ENCODE results near the gene TAS2R1.
"Not testable (repeated sequence)": the region's sequence is repeated elsewhere in the genome, so short reads cannot be mapped to it uniquely, and the experiment has no call there.

The TAS2R1 gene

DNA sequence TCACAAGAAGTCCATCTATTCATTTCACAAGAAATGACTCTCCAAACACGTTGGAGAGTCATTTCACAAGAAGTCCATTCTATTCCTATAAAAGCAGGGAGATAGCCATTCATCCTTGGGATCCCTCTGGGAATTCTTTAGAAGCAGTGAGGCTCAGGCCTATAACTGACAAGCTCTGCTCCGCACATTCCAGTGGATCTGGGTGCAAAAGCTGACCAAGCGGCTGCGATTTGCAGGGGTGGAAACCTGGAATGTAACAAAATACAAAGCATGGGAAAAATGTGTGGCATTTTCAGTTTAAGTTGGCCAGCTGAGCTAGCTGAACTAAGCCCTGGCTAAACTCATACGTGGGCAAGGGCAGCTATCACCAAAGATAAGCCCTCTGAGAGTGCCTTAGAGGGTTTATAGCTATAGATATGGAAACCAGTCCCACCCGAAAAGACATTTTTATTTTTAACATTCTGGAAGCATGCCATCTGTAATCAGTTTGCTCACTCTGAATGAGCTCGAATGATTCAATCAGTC lies 8.7 kb downstream of the TAS2R1 start:
- DNase-seq, result no peak

DNA sequence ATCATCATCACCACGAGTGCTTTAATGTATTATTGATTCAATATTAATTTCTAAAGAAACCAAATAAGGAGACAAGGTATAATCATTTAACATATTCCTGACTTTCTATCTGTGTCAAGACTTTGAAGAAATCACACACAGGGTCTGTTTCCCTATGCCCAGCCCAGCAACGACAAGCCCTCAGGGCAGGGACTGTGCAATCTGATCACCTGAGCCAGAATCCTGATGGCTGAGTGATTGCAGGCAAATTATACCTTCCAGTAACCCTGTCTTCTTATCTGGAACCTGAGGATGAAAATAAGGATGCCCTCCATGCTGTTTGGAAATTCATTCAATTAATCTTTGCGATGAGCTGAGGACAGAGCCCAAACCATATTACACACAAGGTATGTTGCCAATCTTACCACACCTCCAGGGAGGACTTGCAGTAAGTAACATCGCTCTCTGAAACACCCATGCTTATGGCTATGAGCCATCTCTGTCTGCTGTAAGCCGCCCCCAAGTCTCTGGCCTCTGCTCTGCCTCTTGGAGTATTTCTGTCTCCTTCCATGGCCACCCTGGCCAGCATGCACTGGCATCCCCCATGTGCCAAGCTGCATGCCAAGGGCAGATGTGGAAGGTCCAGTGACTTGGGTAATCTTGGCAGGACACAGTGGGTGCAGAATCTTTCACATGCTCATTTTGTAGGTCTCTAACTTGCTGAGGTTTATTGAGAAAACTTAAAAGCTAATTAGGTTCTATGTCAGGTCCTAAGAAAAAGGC lies 10.6 kb downstream of the TAS2R1 start:
- no peak for DNase-seq

DNA sequence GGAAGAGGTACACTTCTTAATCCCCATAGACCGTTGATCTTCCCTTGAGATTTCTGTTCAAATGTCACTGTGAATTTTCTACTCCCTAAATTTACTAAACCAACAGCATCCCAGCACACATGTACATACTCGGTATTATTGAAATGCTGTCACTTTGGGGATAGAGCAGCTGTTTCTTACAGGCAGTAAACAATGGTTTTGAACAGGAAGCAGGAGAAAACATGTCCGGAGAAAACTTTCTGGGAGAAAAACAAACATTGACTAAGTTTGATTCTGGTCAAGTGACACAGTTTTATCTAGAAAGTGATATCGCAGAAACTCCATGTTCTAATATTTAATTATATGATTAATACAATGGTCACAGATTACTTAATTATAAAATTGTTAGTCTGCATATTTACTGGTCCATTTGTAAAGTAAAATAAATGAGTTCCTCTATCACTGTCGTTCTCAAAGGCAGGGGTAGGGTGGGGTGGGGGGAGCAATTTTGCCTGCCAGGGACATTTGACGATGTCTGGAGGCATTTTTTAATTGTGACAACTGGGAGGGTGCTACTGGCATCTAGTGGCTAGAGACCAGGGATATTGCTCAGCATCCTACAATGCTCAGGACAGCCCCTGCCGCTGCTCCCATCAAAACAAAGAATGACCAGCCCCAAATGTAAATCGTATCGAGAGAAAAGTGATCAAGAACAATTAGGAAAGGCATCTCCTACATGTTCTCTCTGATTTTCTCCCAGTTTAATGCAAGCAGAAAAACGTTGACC lies 12.2 kb downstream of the TAS2R1 start:
- no peak for DNase-seq

DNA sequence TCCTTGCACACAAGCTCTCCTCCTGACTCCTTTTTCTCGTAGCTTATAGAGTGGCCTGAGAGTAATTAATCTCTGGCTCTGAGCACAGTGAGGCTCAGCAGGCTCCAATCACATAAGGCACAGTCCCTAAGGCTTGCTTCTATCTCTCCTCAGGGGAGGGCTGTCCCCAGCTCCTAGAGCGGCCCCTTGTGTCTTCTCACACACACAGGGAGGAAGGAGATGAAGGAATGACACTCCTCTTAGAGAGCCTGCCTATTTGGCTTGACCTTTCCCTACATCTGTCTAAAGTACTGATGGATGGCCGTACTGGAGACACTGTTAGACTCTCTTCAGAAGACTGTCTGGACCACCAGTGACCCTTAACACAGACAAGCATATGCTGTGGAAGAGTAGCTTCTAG lies 12.9 kb downstream of the TAS2R1 start:
- DNase-seq, result no peak

DNA sequence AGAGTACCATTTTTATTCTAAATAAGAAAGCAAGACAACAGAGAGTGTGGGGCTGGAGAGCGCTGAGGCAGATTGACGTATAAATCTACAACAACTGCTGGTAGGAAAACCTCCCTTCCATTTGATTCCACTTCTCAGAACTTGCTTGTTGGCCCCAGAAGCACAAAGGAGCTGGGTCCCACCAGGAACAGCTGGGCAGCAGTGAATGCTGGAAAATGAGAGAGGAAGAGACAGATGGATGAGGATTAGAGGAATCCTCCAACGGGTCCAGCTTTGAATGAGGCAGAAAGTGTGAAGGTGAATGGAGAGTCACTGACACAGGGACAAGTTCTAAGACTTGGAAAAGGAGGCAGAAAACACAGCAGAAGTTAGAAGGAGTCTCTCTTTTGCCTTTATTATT lies 14.8 kb downstream of the TAS2R1 start:
- DNase-seq, result no peak

DNA sequence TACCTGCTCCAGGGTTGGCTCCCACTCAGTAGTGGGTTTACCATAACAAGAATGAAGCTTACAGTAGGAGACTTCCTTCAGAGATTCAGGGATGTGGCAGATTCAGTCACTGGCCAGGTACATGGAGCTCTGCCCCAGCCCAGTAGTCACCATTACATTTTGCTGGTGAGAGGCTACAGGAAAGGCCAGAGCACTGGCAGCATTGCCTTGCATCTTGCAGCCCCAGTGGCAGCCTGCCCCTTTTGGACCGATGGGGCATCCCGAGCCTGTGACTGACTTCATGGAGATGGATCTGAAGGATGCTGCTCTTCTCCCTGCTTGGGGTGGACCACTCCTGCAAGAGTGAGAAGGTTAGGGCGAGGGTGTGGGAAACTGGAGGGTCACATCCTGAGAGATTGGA lies 16.8 kb downstream of the TAS2R1 start:
- DNase-seq, result no peak

DNA sequence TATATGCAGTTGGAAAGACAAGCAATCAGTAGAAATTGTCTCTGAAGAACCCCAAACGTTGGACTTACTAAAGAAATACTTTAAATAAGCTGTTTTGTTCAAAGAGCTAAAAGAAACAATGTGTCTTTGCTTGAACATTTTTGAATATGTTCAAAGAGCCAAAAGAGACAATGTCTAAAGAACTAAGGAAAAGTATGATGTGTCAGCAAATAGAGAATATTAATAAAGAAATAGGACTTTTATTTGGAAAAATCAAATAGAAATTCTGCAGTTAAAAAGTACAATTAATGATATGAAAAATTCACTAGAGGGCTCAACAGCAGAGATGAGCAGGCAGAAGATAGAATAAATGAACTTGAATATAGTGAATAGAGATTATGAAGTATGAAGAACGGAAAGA lies 19.2 kb downstream of the TAS2R1 start:
- DNase-seq, result no peak

DNA sequence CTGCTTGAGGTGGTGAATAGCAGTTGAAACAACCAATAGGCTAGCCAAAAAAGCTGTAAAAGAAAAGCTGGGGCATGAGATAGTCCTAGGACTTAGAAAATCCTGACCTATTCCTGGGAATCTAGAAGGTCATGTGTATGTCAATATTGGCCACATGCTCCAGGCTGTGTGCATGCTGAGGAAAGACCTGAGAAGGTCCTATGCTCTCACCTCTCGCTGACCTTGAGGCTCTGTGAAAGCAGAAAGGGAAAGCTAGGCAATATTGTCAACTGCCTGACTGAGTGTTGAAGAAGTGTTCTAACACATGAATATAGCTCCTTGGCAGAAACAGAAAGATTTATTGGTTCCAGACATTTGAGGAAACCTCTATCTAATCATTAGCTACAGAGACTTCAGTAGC lies 19.8 kb downstream of the TAS2R1 start:
- DNase-seq, result no peak

DNA sequence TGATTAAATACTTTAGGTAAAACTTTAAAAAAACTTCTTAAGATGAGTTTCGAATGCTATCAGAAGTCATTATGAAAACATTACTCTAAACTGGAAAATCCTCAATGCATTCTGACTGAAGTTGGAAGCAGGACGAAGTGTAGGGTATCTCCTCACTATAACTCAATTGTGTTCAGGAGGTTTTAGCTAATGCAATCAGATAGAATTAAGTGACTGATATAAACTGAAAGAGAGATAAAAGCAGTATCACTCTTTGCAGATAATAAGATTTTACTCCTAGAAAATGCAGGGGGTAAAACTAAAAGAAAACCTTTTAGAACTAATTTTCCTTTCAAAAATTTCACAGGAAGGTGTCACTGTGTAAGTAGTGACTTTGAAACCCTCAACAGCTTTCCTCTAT lies 22.1 kb downstream of the TAS2R1 start:
- no peak for DNase-seq

DNA sequence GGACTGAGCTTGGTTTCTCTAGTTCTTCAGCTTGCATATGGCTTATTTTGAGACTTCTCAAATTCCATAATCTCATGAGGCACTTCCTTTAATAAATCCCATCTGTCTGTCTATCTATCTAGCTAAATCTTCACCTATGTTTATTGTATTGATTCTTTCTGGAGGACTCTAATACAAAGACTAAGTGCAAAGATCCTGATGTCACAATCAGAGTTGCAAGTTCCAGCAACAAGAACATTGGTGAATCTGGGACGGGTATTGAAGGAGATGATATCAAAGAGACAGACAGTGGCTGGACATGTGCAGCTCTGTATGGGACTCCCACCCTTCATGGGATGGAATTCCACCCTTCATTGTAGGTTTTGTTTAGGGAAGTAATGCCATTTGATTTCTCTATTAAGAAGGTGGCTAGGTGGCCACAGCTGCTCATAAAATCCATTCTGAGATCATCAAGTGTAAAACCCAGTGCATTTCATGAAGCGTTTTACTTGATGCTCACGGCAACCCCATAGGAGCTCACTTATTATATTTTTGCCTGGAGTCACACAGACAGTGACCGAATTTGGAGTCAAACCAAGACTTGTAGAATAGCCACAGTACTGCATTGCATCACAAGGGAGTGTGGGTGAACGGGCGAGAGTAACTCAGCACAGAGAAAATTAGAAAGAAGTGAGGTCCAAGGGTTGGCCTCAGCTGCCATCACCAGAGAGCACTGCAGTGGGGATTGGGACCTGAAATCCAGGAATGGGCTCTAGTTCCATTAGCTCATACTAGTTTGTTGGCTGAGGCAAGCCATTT lies 24.9 kb downstream of the TAS2R1 start:
- no peak for DNase-seq

DNA sequence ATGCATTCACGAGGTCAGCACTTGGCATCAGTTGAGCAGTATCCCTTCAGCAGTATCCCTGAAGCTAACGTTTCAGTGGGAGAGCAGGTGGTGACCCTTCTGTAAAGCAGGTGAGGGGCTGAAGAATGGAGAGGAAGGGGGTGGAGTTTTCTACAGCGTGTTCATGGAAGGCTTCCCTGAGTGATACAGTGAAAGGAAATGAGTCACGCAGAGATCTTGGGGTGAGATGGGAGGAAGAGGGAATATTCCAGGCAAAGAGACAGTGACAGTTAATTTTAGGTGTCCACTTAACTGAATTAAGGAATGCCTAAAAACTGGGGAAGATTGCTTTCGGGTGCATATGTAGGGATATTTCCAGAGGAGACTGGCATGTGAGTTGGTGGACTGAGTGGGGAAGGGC lies 25.7 kb downstream of the TAS2R1 start:
- DNase-seq, result no peak

DNA sequence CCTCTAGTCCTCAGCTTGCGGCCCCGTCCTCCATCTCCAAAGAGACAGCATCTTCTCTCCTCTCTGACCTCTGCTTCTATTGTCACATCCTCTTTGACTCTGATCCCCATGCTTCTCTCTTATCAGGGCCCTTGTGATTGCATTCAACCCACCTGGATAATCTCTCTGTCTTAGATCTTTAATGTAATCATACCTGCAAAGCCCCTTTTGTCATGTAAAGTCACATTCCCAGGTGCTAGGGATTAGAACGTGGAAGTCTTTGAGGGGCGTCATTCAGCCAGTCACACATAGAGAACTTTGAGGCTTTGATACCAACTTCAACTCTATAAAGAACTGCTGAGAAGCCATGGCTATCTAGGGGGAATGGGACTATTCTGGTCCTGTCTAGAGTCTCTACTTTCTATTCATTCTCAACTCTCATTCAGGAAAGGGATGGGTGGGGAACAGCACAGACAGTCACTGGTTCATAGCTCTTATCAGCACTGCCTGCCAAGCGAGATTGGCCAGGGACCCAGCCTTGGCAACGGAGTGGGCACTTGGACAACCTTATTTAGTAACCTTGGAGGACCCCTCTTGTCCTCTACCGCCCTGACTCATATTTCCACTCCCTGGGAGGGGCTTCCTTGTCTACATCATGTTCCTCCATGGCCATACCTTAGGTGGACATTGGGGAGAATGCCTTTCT lies 29.0 kb downstream of the TAS2R1 start:
- no peak for DNase-seq

DNA sequence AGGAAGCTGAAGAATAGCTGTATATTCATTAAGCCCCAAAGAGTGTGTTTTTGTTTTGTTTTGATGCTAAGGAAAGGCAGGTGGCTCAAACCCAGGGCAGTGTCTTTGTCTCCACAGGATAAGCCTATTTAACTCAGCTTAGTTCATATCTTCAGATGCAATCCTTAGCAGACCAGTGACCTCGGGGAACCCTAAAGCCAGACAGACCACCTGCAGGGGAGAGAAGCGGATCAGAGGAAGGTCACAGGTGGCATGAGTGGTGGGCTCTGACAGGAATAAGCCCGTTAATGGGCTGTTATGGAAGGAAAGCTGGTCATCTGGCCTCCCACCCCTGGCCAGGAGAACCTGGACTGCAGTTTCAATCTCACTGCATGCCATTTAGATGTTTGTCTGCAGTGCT lies 30.8 kb downstream of the TAS2R1 start:
- no peak for DNase-seq

DNA sequence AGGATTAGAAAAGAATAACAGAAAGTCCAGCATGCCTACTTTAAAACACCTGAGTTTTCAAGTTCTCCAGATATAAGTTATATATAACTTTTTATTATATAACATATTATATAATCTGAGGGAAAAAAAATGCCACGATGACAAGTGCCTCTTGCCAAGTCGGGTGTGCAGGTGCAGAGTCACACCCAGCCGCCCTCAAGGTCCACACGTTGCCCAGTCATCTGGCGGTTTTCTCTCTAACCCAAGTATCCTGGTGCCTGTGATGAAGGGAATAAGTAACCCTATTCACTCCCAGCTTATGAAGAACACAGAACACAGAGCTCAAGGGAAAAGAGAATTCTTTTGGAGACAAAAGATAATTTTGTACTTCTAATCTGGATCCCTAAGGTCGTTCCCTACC lies 31.8 kb downstream of the TAS2R1 start:
- not testable (repeated sequence) for DNase-seq

DNA sequence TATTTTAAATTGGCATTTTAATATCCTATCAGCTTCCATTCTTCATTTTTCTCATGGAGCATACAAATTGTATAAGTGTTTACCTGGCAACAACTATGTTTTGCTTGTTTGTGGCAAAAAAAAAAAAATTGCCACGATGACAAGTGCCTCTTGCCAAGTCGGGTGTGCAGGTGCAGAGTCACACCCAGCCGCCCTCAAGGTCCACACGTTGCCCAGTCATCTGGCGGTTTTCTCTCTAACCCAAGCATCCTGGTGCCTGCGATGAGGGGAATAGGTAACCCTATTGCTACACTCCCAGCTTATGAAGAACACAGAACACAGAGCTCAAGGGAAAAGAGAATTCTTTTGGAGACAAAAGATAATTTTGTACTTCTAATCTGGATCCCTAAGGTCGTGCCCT lies 32.8 kb downstream of the TAS2R1 start:
- not testable (repeated sequence) for DNase-seq

DNA sequence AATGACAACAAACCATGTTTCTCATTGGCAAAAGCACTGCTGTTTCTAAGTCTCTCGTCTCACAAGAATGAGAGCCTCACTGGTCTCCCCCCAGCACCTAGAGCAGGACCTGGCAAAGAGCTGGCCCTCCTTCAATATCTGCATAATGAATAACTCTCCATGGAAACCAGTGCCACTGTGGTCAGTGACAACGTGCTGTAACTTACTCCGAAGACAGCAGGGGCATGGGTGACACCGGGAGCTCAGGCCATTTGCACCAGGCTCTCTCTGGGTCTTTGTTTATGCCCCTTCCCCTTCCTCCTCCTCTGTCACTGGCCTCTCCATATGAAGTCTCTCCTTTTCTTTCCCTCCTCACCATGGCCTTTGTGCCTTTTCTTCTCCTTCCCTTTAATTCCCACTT lies 33.3 kb downstream of the TAS2R1 start:
- DNase-seq, result no peak

DNA sequence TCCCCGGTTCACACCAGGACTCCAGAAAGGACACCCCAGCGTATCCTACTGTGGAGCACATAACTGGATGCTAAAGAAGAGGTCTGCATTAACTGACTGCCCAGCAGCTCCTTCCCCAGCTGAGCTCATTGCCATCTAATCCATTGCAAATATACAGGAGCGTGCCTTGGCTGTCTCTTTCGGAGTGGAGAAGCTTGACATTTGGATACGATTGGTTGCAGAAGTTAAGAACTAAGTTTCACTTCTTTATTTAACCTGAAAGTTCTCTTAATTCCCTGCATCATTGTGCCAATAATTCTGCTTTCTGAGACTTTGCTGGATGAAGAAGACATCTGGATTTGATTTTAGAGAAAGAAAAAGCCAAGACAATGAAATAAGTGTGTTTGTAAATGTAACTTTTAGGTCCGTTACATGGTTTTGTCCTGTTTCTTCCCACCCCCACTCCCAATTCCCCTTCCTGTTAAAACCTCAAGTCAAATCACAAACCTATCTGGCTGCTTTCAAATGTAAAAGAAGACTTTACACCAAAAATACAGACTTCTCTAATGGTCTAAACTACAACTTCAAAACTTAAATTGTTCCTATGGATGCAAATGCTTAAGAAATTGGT lies 33.9 kb downstream of the TAS2R1 start:
- no peak for DNase-seq

DNA sequence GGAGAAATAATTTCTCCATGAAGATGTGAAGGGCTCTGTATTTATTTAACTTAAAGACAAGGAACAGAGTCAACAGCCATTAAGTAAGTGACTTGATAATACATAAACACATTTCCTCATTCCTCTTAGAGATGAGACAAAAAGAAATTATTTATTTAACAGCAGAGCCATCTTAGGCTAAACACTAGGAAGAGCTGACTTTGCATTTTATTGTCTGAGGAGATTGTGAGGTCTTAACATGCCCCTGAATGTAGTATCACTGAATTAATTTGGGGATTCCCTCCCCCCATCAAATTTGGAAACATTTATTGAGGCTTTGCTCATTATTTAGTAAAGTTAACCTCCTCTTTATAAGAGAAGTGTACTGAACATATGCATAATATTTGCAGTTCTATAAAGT lies 35.2 kb downstream of the TAS2R1 start:
- no peak for DNase-seq

DNA sequence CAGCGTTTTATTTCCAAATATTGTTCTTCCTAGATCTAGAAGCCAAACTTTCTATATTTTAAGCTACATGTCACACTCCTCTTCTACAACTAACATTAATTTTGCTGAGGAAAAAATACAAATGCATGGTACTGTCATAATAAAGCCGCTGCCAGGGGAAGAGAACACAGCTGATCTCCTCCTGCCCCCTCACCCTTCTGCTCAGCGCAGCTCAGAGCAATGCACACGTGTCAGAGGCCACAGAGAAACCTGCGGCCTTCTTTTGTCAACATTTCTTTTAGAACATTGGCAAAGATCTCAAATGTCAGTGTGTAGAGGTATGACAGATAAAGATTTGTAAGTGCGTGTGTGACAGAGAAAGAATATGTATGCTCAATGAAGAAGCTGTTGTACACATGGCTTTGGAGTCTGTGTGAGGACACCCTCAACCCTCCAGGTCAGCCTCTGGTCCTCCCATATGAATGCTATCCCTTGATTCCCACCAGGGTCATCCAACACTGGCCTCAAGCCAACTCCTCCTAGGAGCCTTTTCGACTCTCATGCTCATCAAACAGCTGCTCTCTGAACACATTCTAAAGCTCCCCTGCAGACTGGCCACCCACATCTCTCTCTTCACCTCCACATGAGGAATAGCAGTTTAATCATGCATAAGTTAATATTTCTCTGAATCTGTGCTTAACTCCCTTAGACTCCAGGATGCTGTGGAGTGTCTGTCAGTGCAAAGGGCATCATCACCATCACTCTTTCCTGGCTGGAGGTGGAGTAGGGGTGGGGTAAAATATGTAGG lies 40.9 kb downstream of the TAS2R1 start:
- DNase-seq, result no peak

DNA sequence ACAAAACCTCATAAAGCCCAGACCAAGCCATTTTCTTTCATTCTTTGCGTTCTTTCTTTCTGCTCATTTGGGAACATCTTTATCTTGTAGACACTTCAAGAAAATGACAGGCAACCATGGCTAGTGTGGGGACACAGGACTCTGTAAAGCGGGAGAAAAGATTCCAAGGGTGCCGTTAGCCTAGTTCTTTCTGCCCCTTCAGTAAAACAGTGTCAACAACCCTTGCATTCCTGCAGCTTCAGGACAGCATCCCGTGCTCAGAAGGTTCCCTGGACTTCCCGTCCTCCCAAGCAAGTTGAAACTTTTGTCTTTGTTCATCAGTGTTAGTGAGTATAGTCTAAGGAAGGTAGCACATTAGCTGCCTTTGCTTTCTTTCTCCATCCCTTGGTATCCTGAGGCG lies 41.9 kb downstream of the TAS2R1 start:
- DNase-seq, result no peak

DNA sequence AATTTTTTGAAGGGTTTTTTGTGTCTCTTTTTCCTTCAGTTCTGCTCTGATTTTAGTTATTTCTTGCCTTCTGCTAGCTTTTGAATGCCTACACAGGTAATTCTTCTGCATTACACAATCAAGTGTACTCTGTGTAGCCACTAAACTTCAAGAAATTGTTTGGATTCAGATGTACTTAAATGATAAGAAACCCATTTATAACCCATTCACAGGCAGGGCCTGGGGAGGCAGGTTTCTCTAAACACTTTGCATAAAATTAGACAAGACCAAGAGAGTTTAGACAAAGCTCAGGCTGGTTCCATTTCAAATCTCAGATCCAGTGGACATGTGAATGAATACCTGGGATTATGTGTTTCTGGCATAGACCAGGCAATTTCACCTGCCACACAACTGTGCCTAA lies 43.0 kb downstream of the TAS2R1 start:
- DNase-seq, result no peak

DNA sequence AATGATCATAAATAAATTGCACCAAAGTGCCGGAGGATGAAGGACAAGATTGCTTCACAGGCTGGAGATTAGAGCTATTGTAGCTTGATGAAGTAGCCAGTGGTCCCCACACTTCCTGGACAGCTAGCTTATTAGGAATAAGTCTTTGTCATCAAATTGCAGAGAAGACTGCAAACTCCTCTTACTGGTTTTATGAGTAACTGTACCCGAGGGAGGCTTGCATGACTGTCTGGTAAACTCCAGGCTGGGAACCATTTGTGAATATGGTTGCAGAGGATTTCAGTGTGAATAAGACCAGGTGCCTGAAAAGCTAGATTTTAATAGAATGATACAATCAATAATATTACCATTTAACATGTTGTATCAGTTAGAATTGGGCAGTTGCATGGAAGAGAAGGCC lies 47.7 kb downstream of the TAS2R1 start:
- no peak for DNase-seq

Measured in stimulated activated CD4-positive, alpha-beta T cell treated with anti-CD3 and anti-CD28 coated beads, Interleukin-1b, Interleukin-23, amount 100 ng/mL, for 48 hours (primary cell).